Astrocyte of the cerebellum (primary cell): ENCODE results near the gene ACSM6.

Experiments
- DNase-seq: peaks from one replicate; pipeline ENCODE4 v3.0.0-alpha.2; 2011; ENCODE audit warnings: low read depth
- H3K4me3 ChIP-seq: 2 replicates; pipeline ENCODE4 v1.5.1; 2011; ENCODE audit warnings: mild to moderate bottlenecking, low read depth, low read length, moderate library complexity
- CTCF ChIP-seq: IDR thresholded peaks from 2 replicates; pipeline ENCODE4 v1.5.1; 2012; ENCODE audit warnings: low read length, low read depth, moderate library complexity, mild to moderate bottlenecking; ENCODE audit errors: missing control alignments
- in situ Hi-C: cut with HindIII; loops from 2 replicates; pipeline ENCODE4 v1.10.0; 2017; ENCODE audit warnings: low sequenced_read_pairs

ACSM6 gene

GRCh38 chr10:95193944-95194343, at the start of gene ACSM6:
ACSM6 (plus strand) TSS chr10:95194238; CDS start chr10:95194486, 248 bp downstream.
- TF ChIP-seq CTCF: no peak
- DNase-seq: no peak
- no peak within 1 kb of the TSS for H3K4me3 ChIP-seq
- in situ Hi-C loops: no loop called here

- in situ Hi-C loops: no loop called here
Observed at GRCh38 chr10:95168694-95169093, 25.3 kb upstream of the ACSM6 start.

GRCh38 chr10:95169522-95169921, 24.5 kb upstream of the ACSM6 start:
- DNase-seq: no peak
- in situ Hi-C loops: no loop called here
- no peak for TF ChIP-seq CTCF
- H3K4me3 ChIP-seq: no peak overlapping the region

More at GRCh38 chr10:95168694-95169093, 25.3 kb upstream of the ACSM6 start:
- no peak for TF ChIP-seq CTCF
- no peak for DNase-seq
- no peak overlapping the region for H3K4me3 ChIP-seq

- in situ Hi-C loops: no loop called here
- no peak for DNase-seq
- TF ChIP-seq CTCF: no peak
- H3K4me3 ChIP-seq: no peak overlapping the region
Observed at GRCh38 chr10:95170790-95171189, 23.2 kb upstream of the ACSM6 start.

GRCh38 chr10:95171336-95171735, 22.7 kb upstream of the ACSM6 start:
- in situ Hi-C loops: no loop called here
- DNase-seq: no peak
- H3K4me3 ChIP-seq: no peak overlapping the region
- no peak for TF ChIP-seq CTCF

- no peak for DNase-seq
- no peak for TF ChIP-seq CTCF
- in situ Hi-C loops: no loop called here
- no peak overlapping the region for H3K4me3 ChIP-seq
Observed at GRCh38 chr10:95172851-95173250, 21.2 kb upstream of the ACSM6 start.

GRCh38 chr10:95176101-95176500, 17.9 kb upstream of the ACSM6 start:
- DNase-seq: no peak
- no peak overlapping the region for H3K4me3 ChIP-seq
- TF ChIP-seq CTCF: no peak
- in situ Hi-C loops: no loop called here
